SK-N-SH treated with all-trans-retinoic acid at 6 μM for 48 hours (cell line): ENCODE results near the gene SEMA7A.
A peak's percentile ranks its signal among the peaks of the same experiment; 100 is the strongest.

Source experiments
- ATAC-seq: fragments of 200-7000 bp; cut with Tn5 transposase; 3 replicates; pipeline ENCODE4 v1.9.1; 2020; ENCODE audit warnings: mild to moderate bottlenecking, moderate library complexity
- ARNTL ChIP-seq: fragments of 450-650 bp; formaldehyde crosslinking; IDR thresholded peaks from 2 replicates; pipeline ENCODE4 v1.5.0; 2020; ENCODE audit warnings: low read depth, mild to moderate bottlenecking, moderate library complexity, borderline replicate concordance
- BACH2 ChIP-seq: fragments of 250-450 bp; sonication (Bioruptor Pico); IDR thresholded peaks from 2 replicates; pipeline ENCODE4 v1.9.0; 2021; ENCODE audit warnings: mild to moderate bottlenecking, borderline replicate concordance
- CREB5 ChIP-seq: fragments of 250-450 bp; sonication (Bioruptor Pico); IDR thresholded peaks from 2 replicates; pipeline ENCODE4 v1.5.1; 2020; ENCODE audit warnings: low read depth, mild to moderate bottlenecking, moderate library complexity
- CSDC2 ChIP-seq: fragments of 250-450 bp; sonication (Bioruptor Pico); IDR thresholded peaks from 2 replicates; pipeline ENCODE4 v1.5.0; 2020; ENCODE audit warnings: mild to moderate bottlenecking, moderate library complexity
- CSRNP3 ChIP-seq: fragments of 250-450 bp; sonication (Bioruptor Pico); IDR thresholded peaks from 2 replicates; pipeline ENCODE4 v1.5.1; 2021; ENCODE audit warnings: mild to moderate bottlenecking, moderate library complexity
- ESRRG ChIP-seq: fragments of 250-450 bp; sonication (Bioruptor Pico); IDR thresholded peaks from 2 replicates; pipeline ENCODE4 v1.6.1; 2021; ENCODE audit warnings: mild to moderate bottlenecking
- GLIS3 ChIP-seq: fragments of 250-450 bp; sonication (Bioruptor Pico); IDR thresholded peaks from 2 replicates; pipeline ENCODE4 v1.5.0; 2020; ENCODE audit warnings: mild to moderate bottlenecking, moderate library complexity
- ISL1 ChIP-seq: fragments of 250-450 bp; sonication (Bioruptor Pico); IDR thresholded peaks from 2 replicates; pipeline ENCODE4 v2.1.2; 2022; ENCODE audit warnings: mild to moderate bottlenecking, moderate library complexity
- OSR1 ChIP-seq: fragments of 250-450 bp; sonication (Bioruptor Pico); IDR thresholded peaks from 2 replicates; pipeline ENCODE4 v1.8.0; 2022; ENCODE audit warnings: moderate library complexity, mild to moderate bottlenecking, inconsistent platforms
- PATZ1 ChIP-seq: fragments of 250-450 bp; sonication (Bioruptor Pico); IDR thresholded peaks from 2 replicates; pipeline ENCODE4 v1.8.0; 2020; ENCODE audit warnings: mild to moderate bottlenecking, moderate library complexity, borderline replicate concordance
- POU6F1 ChIP-seq: fragments of 250-450 bp; sonication (Bioruptor Pico); IDR thresholded peaks from 2 replicates; pipeline ENCODE4 v1.8.0; 2021; ENCODE audit warnings: low read depth, mild to moderate bottlenecking, moderate library complexity, borderline replicate concordance
- PPARA ChIP-seq: fragments of 250-450 bp; sonication (Bioruptor Pico); IDR thresholded peaks from 2 replicates; pipeline ENCODE4 v1.5.0; 2020; ENCODE audit warnings: mild to moderate bottlenecking, borderline replicate concordance
- RARB ChIP-seq: fragments of 250-450 bp; sonication (Bioruptor Pico); IDR thresholded peaks from 2 replicates; pipeline ENCODE4 v1.8.0; 2021; ENCODE audit warnings: mild to moderate bottlenecking, moderate library complexity
- SNAI2 ChIP-seq: fragments of 250-450 bp; sonication (Bioruptor Pico); IDR thresholded peaks from 2 replicates; pipeline ENCODE4 v1.5.0; 2020; ENCODE audit warnings: mild to moderate bottlenecking, moderate library complexity
- TCF4 ChIP-seq: fragments of 250-450 bp; sonication (Bioruptor Pico); IDR thresholded peaks from 2 replicates; pipeline ENCODE4 v1.8.0; 2021; ENCODE audit warnings: mild to moderate bottlenecking, moderate library complexity, borderline replicate concordance
- TOX ChIP-seq: fragments of 250-450 bp; sonication (Bioruptor Pico); IDR thresholded peaks from 2 replicates; pipeline ENCODE4 v1.8.0; 2021; ENCODE audit warnings: mild to moderate bottlenecking, moderate library complexity, borderline replicate concordance
- TSHZ2 ChIP-seq: fragments of 250-450 bp; sonication (Bioruptor Pico); IDR thresholded peaks from 2 replicates; pipeline ENCODE4 v1.5.0; 2020; ENCODE audit warnings: mild to moderate bottlenecking, moderate library complexity
- ZC3H10 ChIP-seq: fragments of 250-450 bp; sonication (Bioruptor Pico); IDR thresholded peaks from 2 replicates; pipeline ENCODE4 v1.5.1; 2021; ENCODE audit warnings: mild to moderate bottlenecking, moderate library complexity
- ZFP3 ChIP-seq: fragments of 250-450 bp; sonication (Bioruptor Pico); IDR thresholded peaks from 2 replicates; pipeline ENCODE4 v1.5.0; 2020; ENCODE audit warnings: mild to moderate bottlenecking, moderate library complexity
- ZFP30 ChIP-seq: fragments of 450-650 bp; formaldehyde crosslinking; IDR thresholded peaks from 2 replicates; pipeline ENCODE4 v1.5.0; 2022; ENCODE audit warnings: mild to moderate bottlenecking, moderate library complexity
- ZNF565 ChIP-seq: fragments of 450-650 bp; formaldehyde crosslinking; conservative IDR thresholded peaks from 2 replicates; pipeline ENCODE4 v1.5.0; 2020; ENCODE audit warnings: low read depth, mild to moderate bottlenecking, moderate library complexity
- ZNF70 ChIP-seq: fragments of 450-650 bp; formaldehyde crosslinking; IDR thresholded peaks from 2 replicates; pipeline ENCODE4 v1.5.0; 2020; ENCODE audit warnings: mild to moderate bottlenecking, moderate library complexity
- ZNF8 ChIP-seq: fragments of 450-650 bp; formaldehyde crosslinking; IDR thresholded peaks from 2 replicates; pipeline ENCODE4 v1.5.0; 2020; ENCODE audit warnings: mild to moderate bottlenecking, moderate library complexity

The SEMA7A gene

GRCh38 chr15:74434263-74435136 is 742 bp upstream of the SEMA7A start:
- TF ChIP-seq TOX (CRISPR knock-in tag) (no peak), ZNF8 (CRISPR knock-in tag) (no peak), PATZ1 (CRISPR knock-in tag) (no peak), CREB5 (CRISPR knock-in tag) (no peak), CSDC2 (CRISPR knock-in tag) (no peak), ZFP30 (no peak), ISL1 (no peak), OSR1 (CRISPR knock-in tag) (no peak), CSRNP3 (CRISPR knock-in tag) (no peak), TCF4 (CRISPR knock-in tag) (no peak), ZFP3 (CRISPR knock-in tag) (no peak), ZC3H10 (CRISPR knock-in tag) (no peak), ZNF565 (CRISPR knock-in tag) (no peak), SNAI2 (no peak), RARB (no peak)
- TF ChIP-seq, all 23 proteins: peak for 0

GRCh38 chr15:74432968-74433591 is 678 bp downstream of the SEMA7A start:
- peak; percentile 38; the same call in 2 of the 3 replicates for ATAC-seq
- TF ChIP-seq ZNF8 (CRISPR knock-in tag) (no peak), ZNF565 (CRISPR knock-in tag) (no peak), BACH2 (no peak), ZNF70 (CRISPR knock-in tag) (no peak), POU6F1 (CRISPR knock-in tag) (no peak), ESRRG (CRISPR knock-in tag) (no peak), PPARA (CRISPR knock-in tag) (no peak), ZFP3 (CRISPR knock-in tag) (no peak), GLIS3 (CRISPR knock-in tag) (no peak), TSHZ2 (CRISPR knock-in tag) (no peak), RARB (no peak), TOX (CRISPR knock-in tag) (no peak), ZC3H10 (CRISPR knock-in tag) (no peak), PATZ1 (CRISPR knock-in tag) (no peak), ISL1 (no peak), ARNTL (CRISPR knock-in tag) (no peak), CREB5 (CRISPR knock-in tag) (no peak), CSRNP3 (CRISPR knock-in tag) (no peak), SNAI2 (no peak)

More at GRCh38 chr15:74434263-74435136, 742 bp upstream of the SEMA7A start:
- no peak for ATAC-seq
